ENCODE results near the gene CDKAL1.
"Not testable (repeated sequence)": the region's sequence is repeated elsewhere in the genome, so short reads cannot be mapped to it uniquely, and the experiment has no call there.

CDKAL1 gene

DNA sequence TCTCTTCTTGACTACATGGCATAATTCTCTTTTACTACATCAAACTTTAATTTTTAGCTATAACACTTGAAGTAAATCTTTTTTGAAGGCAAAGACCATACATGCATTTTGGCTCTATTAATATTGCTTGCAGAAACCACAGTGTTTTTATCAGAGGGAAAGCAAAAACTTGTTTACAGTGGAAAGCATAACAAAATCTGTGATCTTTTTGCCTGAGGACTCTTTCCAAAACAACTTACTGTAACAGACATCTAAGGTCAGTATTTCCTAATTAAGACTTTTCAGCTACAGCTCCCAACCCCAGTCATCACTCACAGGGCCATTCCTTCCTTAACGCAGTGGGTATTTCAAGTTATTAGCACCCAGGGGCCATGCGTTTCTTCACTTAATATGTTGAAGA lies 274.7 kb downstream of the CDKAL1 start:
- no peak for DNase-seq

DNA sequence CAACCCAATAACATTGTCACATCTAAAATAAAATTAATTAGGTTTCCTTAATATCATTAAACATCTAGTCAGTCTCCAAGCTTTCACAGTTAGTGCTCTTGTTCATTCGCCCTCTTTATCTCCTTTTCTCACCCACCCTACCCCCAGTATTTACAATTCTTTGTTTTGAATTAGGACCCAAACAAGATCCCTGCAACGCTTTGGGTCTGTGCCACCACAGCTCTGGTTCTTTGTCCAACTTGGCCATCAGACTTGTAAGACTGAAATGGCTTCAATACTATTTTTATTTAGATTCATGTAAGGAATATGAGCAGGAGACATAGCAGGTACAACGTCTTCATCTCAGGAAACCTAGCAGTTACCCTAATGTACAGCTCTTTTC lies 276.5 kb downstream of the CDKAL1 start:
- DNase-seq = no peak

DNA sequence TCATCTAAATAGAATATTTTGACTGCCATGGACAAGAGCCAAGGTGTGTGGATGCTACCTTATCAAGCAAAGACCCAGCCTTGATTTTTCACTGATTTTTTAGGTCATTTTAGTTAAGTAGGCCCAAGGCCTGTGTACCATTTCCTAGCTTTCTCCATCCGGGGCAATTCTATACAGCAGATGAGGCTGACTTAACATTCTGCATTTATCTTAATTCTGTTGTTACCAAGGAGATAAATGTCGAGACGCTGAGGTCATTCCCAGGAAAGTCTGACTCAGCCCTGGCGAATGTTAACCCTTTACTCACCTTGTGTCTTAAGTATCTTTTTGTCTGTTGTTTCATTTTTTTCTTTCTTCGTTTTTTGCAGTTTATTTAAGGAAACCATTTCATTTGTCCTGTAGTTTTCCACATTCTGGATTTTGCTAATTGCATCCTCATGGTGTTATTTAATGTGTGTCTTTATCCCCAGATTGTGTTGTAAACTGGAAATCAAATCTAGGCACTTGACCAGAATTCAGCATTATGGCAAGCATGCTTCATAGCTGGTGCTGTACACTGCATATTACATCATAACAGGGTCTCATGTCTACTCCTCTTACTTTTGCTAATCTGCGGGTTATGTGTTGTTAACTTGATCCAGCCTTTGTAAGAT lies 277.0 kb downstream of the CDKAL1 start:
- DNase-seq = peak; percentile 54

DNA sequence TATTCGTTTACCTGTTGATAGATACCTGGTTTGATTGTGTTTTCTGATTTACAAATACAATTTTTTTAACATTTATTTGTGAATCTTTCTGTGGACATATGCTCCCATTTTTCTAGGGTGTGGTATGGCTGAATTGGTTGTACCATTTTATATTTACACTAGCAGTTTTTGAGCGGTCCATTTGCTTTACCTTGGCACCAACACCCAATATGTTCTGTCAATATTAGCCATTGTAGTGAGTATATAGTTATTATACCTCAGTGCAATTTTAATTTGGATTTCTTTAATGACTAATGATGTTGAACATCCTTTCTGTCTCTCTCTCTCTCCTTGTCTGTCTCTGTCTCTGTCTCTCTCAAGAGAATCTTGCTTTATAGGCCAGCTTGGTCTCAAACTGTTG lies 278.5 kb downstream of the CDKAL1 start:
- no peak for DNase-seq

DNA sequence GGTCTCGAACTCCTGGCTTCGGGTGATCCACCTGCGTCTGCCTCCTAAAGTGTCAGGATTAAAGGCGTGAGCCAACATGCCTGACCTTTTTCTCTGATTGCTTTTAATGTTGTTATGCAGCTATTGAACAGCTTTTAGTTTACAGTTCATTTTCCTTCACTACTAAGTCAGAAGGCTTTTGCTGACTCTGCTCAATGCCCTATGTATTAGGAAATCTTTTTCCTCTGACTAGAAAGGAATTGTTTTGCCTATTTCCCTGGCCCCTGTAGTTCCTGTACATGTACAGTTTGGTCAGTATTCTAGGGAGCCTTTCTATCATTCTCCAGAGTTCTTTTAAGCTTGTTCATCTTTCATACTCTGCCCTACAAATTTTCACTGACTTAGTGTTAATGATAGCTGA lies 280.2 kb downstream of the CDKAL1 start:
- DNase-seq = no peak

DNA sequence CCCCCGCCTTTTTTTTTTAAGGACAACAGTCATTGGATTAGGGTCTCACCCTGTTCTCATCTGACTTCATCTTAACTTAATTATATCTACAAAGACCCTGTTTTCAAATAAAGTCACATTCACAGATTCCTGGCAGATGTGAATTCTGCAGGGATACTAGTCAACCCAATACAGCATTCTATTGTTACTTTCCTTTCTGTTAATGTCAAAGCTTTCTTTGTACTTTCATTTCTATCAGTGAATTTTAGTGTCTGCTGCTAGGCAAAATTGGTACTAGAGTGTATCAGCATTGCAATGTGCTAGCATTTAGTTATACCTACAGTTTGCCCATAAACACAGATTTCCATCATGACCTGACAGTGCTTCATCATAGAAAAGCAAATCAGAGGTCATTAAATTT lies 281.9 kb downstream of the CDKAL1 start:
- DNase-seq = no peak

DNA sequence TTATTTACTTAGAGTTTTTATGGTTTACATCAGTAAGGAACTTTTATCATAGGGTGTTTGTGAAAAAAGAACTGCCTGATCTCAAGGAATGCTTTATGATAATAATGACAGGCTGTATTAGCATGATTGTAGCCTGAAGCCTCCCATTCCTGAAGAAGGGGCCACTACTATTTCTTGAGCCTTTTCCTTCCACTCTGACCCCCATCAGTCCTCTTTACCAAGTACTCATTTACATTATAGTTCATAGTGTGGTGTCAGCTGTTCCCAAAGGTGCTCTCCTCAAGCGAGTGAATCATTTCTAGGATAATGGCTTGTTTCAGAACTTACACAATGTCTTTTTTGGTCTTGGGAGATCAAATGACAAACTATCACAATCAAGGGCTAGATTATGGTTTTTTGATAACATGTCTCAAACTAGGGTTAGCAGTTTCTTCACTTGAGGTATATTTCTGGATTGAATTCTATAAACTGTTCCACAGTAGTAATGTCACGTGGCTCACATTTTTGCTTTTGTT lies 283.6 kb downstream of the CDKAL1 start:
- DNase-seq = no peak

DNA sequence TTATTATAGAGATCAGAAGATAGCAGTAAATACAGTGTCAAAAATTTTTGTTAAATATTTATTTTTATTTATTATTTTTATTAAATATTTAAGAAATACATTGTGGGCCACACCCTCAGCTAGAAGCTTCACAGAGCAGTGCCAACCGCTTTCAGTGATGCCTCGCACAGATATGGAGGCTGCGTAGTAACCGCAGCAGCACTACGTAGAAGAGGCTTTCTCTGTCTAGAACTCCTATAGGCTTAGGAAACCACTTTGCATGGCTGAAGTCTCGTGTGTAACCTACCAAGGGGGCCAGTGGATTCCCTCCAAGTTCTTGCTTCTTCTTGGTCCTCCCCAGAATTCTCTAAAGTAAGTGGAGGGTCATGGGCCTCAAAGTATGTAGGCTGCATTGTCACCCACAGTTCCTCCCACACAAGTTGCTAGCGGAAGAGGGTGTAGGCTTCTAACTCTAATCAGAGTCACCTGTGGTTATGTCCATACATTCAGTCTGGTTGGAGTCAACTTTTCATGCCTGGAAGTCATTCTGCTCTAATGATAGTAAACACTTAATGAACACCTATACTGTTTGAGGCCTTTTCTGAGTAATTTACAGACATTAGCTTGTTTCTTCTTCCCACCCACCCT lies 285.6 kb downstream of the CDKAL1 start:
- no peak for DNase-seq

DNA sequence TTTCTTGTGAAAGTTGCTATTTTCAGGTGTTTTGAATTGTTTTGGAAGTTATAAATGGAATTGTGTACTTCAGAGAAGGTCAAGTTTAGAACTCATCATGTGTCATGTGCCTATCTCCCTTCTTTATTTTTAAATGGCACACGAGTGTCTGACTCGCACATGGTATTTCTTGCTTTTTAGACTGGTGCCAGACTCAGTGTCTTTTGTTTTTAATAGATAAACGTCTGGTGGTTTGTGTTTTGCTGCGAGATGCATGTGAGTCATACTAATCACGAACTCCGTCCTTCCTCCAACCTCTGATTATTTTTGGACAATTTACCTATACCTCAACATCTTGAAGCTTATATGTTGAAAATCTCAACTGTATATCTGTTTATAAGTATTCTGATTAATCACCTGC lies 292.1 kb downstream of the CDKAL1 start:
- DNase-seq = peak; percentile 29

DNA sequence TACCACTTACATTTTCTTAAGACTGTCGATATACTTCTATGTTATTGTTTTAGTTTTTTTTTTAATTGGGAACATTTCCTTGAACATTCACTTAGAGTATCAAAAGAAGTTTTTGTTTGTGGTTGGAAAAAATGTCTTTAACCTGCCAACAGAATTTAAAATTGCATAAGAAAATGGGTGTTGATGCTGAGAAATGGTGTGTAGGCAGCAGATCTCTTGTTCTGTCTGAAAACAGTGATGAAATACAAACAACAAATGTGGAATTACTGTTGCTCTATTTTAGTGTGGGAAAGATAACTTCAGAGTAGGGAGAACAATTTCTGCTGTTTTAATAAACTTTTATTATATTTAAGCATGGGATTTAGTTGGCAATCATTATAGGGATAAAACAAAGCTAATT lies 293.5 kb downstream of the CDKAL1 start:
- no peak for DNase-seq

DNA sequence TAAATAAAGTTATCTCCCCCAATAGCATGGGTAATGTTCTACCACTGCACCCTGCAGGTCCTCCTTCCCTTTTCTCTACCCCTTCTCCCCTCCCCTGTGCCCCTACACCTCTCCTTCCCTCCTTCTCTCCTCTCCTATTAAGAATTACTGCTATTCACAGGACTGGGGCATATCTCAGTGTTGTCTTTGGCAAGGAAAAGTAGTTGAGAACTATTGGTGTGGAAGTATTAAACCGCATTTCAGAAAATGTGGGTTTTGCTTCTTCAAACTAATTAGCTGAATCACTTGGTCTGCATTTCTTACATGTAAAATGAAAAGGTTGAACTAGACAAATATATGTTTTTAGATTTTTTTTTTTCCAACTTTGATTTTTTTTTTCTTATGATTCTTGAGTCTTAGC lies 296.3 kb downstream of the CDKAL1 start:
- no peak for DNase-seq

DNA sequence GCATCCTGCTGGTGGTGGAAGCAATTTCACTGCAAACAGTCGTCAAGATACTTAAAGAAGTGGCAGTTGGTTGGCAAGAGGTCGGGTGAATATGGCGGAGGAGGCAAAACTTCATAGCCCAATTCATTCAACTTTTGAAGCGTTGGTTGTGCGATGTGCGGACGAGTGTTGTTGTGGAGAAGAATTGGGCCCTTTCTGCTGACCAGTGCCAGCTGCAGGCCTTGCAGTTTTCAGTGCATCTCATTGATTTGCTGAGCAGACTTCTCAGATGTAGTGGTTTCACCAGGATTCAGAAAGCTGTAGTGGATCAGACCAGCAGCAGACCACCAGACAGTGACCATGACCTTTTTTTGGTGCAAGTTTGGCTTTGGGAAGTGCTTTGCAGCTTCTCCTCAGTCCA lies 297.0 kb downstream of the CDKAL1 start:
- not testable (repeated sequence) for DNase-seq

DNA sequence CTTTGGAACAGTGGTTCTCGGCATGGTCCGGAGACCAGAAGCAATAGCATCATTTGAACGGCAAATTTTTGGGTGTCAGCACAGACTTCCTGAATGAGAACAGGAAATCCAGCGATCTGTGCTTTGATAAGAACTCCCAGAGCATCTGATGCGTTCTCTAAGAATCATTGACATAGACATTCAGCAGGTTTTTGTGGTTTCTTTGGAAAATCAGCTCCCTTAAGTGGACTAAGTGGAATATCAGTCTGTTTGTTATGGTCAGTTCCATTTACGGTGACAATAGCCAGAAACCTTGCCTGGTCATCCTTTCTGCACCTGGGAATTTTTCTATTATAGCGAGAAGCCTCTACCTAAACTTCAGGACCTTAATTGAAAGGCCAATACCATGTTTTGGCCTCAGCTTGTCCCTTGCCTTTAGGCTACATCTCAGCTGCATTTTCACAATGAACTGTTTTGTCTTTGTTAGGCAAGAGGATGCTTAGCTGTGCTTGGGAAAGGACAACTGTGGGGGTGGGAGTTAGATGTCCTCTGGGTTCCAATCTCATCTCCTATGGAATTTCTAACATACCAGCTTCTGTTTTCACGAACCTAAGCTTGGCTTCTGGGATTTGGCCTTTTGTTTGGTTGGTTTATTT lies 299.7 kb downstream of the CDKAL1 start:
- no peak for DNase-seq

DNA sequence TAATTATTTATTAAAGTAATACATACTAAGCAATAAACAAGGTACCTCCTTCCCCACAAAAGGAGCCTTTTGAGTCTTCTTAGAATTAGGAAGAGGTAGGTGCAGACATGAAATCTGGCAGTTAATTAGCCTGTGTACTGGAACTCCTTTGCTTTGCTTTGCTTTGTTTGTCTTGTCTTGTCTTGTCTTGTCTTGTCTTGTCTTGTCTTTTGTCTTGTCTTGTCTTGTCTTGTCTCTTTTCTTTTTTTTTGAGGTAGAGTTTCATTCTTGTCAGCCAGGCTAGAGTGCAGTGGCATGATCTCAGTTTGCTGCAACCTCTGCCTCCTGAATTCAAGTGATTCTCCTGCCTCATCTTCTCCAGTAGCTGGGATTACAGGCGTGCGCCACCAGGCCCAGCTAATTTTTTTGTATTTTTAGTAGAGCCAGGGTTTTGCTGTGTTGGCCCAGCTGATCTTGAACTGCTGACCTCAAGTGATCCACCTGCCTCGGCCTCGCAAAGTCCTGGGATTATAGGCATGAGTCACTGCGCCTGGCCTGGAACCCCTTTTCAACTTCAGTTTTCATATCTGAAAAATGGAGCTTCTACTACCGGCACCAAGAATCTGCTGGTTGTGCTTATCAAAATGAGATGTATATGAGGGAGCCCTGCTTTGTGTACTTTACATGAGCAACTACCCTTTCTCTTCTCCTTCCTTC lies 301.2 kb downstream of the CDKAL1 start:
- no peak for DNase-seq

DNA sequence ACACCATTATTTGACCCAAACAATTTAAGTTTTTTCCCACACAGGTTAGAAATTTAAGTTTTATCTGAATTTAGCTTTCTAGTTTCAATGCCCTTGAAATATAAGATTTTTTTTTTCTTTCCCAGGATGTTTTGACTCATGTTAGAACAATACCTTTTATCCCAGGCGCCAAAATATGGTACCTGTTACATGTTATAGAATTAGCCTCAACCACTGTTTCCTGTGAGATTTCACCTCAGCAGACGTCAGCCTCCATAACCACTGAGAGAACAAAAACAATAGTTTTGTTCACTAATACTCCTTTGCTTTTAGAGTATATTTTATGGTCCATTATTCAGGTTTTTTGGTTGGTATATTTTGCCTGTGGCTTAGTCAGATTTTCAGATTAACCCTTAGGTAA lies 302.9 kb downstream of the CDKAL1 start:
- no peak for DNase-seq

DNA sequence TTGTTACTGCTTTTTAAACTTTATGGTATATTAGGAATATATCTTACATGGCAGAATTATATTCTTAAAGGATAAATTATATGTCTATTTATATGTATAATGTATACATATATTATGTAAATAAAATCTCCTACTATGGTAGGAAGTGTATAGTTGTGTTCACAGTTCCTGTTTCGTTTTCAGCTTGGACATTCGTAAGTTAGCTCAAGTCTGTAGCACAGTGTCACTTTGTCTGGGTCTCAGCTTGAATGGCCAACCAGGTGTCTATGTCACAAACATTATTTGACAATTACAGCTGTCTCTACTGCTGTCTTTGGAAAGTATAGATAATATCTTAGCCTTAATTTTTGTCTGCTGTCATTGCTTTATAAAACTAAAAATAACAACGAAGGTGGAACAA lies 303.9 kb downstream of the CDKAL1 start:
- DNase-seq = no peak

DNA sequence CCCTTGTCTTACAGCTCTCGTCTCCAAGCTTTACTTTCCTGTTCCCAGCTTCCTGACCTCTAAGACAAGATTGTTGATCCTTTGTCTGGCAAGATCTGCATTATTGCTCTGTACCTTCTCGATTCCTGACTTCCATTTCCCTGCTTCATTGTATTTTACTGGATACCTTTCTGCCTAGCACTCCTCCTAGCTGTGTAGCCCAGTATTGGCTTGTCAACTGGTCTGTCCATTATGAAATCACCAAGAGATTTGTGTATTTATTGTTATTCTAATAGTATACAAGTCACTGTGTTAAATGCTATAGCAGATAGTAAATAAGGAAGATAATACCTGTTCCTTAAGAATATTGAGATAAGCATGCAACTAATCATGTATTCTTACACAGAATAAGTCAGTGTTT lies 305.4 kb downstream of the CDKAL1 start:
- DNase-seq = no peak

DNA sequence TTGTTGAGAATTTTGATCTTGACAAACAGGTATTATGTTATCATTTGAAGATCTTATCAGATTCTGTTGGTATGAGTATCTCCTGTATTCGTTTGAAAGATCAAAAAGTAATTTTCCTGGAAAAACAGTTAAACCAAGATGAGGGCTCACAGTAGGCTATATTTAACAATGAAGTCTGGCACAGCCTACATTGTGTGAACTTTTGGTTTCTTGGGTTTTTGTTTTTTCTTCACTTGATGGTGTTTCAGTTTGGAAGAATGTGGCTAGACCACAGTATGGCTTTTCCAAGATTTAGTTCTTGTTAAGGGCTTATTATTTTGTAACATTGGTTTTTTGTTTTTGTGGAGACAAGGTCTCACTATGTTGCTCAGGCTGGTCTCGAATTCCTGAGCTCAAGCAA lies 306.4 kb downstream of the CDKAL1 start:
- no peak for DNase-seq

DNA sequence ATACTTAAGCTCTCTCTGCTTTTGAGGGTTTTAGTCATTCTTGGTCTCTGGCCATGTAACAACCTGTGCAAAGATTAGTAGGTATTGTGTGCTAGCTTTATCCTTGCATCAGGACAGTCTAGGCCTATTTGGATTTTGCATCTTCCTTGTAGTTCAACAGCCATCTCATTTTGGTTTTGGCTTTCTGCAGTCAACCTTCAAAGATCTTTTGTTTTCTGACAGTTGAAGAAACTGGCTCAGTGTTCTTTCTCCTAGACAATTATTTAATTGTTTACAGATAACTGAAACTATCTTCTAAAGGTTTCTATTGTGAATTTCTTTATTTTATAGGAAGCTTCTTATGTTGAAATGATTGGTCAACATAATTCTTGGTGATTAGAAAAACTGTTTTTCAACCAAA lies 307.5 kb downstream of the CDKAL1 start:
- no peak for DNase-seq

DNA sequence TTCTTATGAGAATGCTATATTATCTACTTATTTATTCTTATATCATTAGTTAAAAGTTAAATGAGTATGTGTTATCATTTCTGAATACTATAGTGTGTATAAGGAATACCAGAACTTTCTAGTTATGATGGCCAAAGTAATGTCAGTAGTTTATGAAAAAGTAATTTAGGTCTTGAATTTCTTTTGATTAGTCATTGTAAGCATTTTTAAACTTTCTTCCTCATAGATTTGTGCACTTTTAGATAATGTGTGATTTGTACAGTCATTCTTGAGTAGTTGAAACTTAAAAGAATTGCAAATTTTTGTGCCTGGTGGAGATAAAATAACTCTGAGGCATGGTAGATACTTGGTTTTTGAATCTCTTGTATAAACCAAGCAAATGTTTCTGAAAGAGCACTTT lies 311.3 kb downstream of the CDKAL1 start:
- no peak for DNase-seq

DNA sequence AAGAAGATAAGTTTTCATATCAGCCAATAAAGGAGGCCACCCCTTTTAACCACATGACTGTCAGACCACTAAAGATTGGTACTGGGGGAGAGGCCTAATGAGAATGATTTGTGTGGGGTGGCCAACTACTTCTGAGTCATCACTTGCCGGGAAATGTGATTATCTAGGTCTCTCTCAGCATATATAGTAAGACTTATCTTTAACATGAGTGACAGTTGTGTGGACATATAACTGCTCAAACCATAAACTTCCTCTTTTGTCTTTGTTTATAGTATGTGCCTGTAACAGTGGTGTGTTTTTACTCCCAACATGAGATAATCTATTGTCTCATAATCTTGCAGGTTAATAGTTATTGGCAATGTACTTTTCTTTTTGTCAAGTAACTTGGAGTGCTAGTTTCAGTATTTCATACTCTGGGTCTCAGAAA lies 312.4 kb downstream of the CDKAL1 start:
- no peak for DNase-seq

DNA sequence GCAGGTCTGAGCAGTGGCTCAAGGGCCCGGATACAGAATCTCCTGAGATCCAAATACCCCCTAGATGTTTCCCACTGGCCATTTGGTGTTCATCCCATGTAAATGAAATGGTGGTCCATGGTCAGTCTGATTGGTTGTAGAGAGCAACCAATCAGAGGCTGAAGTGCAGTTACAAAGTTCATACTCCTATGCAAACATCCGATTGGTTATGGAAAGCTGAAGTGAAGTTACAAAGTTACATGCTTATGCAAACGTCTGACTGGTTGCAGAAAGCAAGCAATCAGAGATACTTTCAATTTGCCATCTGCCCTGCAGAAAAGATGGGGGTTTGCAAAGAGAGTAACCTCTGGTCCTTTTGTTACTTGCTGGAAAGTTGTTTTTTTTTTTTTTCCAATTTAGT lies 313.6 kb downstream of the CDKAL1 start:
- DNase-seq = no peak

DNA sequence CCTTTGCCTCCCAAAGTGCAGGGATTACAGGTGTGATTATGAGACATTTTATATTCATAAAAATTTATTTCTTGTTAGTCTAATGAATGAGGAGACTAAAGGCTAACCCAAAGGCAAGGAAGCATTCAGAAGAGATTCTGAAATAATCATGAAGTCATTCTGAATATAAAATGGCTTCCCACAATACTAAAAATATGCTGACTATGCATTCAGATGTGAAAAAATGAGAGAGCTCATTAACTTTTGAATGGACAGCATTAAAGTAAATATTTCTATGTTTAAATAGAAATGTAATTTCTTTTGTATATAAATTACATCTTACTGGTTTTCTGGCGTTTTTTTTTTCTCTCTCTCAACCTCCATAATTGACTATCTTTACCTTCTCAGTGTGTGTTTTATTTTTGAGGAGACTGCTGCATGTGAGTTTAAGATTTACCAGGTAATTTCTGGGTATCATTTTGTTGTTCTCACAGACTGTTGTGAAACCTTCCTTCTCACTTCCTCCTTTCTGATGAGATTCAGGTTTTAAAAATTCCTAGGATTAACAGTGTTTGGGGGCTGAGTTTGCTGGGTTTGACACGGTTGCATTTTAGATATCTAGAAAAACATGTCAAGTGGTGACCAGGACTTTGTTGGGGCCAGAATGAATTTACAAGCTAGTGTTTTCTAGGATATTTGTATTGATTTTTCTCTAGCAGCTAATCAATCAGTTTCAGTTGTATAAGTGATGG lies 316.6 kb downstream of the CDKAL1 start:
- no peak for DNase-seq

Measured in DMS 273 treated with DMSO at 0.1 percent for 48 hours (cell line).